Measurements from ENCODE around the gene C11orf91.

The C11orf91 gene

GRCh38 chr11:33696931-33697638 is 3.5 kb downstream of the C11orf91 start:
- no peak overlapping the region for H3K4me3 ChIP-seq (replicated peaks; ENCODE audit: low read depth, low read length)
- TF ChIP-seq CTCF (IDR thresholded peaks at IDR 0.05; ENCODE audit: low read depth, low read length, missing control alignments): no peak
- no peak for DNase-seq (ENCODE audit: extremely low read depth, low read depth)

- no peak for TF ChIP-seq CTCF (IDR thresholded peaks at IDR 0.05; ENCODE audit: low read depth, low read length, missing control alignments)
Measured at GRCh38 chr11:33696411-33696810, 4.2 kb downstream of the C11orf91 start.

GRCh38 chr11:33695051-33695566 is 5.5 kb downstream of the C11orf91 start:
- no peak for TF ChIP-seq CTCF (IDR thresholded peaks at IDR 0.05; ENCODE audit: low read depth, low read length, missing control alignments)

More at GRCh38 chr11:33696411-33696810, 4.2 kb downstream of the C11orf91 start:
- no peak overlapping the region for H3K4me3 ChIP-seq (replicated peaks; ENCODE audit: low read depth, low read length)
- no peak for DNase-seq (ENCODE audit: extremely low read depth, low read depth)

GRCh38 chr11:33694346-33695050 is 6.1 kb downstream of the C11orf91 start:
- no peak overlapping the region for H3K4me3 ChIP-seq (replicated peaks; ENCODE audit: low read depth, low read length)
- DNase-seq (ENCODE audit: extremely low read depth, low read depth): no peak
- TF ChIP-seq CTCF (IDR thresholded peaks at IDR 0.05; ENCODE audit: low read depth, low read length, missing control alignments): no peak

More at GRCh38 chr11:33695051-33695566, 5.5 kb downstream of the C11orf91 start:
- DNase-seq (ENCODE audit: extremely low read depth, low read depth): no peak
- H3K4me3 ChIP-seq (replicated peaks; ENCODE audit: low read depth, low read length): no peak overlapping the region

GRCh38 chr11:33692541-33692940 is 8.1 kb downstream of the C11orf91 start:
- no peak for TF ChIP-seq CTCF (IDR thresholded peaks at IDR 0.05; ENCODE audit: low read depth, low read length, missing control alignments)
- no peak for DNase-seq (ENCODE audit: extremely low read depth, low read depth)
- H3K4me3 ChIP-seq (replicated peaks; ENCODE audit: low read depth, low read length): no peak overlapping the region

- TF ChIP-seq CTCF (IDR thresholded peaks at IDR 0.05; ENCODE audit: low read depth, low read length, missing control alignments): no peak
- H3K4me3 ChIP-seq (replicated peaks; ENCODE audit: low read depth, low read length): peak overlapping the region; percentile 14
- peak; percentile 94 for DNase-seq (ENCODE audit: extremely low read depth, low read depth)
Measured at GRCh38 chr11:33692013-33692504, 8.6 kb downstream of the C11orf91 start.
